ENCODE results near the gene MAP3K10. TPM values are rescaled to one million over a fixed set of nuclear protein-coding genes. Genes with fewer than 3 reads are reported as not detected.
A peak's percentile ranks its signal among the peaks of the same experiment; 100 is the strongest.

Gene MAP3K10
- total and polyA plus RNA-seq, 8 donors: 12.9 to 17.2 (median 15.1) TPM

GRCh38 chr19:40150170-40150569 lies 41.1 kb upstream of the MAP3K10 start:
- DNase-seq (no peak), ATAC-seq (no peak)
- TF ChIP-seq CTCF (IDR thresholded peaks at IDR 0.05): no peak
- intact Hi-C loops (cut with DNase I): no loop called here
- Histone ChIP-seq H3K4me3 (no peak overlapping the region), H3K4me1 (peaks cover 6 to 13% of the 10 kb centered on the region in 2 donors), H3K27me3 (peaks cover 0 to 8% of the 10 kb centered on the region in 2 donors), H3K9me3 (no peaks in the 10 kb centered on the region), H3K27ac (no peak overlapping the region), H3K36me3 (no peaks in the 10 kb centered on the region)

- no peaks in the 10 kb centered on the region for H3K4me1 ChIP-seq
- no peaks in the 10 kb centered on the region for H3K27me3 ChIP-seq
- H3K4me3 ChIP-seq: no peak overlapping the region
- ATAC-seq: no peak
- no peak for TF ChIP-seq CTCF (IDR thresholded peaks at IDR 0.05)
- no peak overlapping the region for H3K27ac ChIP-seq
- no peaks in the 10 kb centered on the region for H3K9me3 ChIP-seq
- intact Hi-C loops (cut with DNase I): no loop called here
- DNase-seq: no peak
- no peaks in the 10 kb centered on the region for H3K36me3 ChIP-seq
Measured at GRCh38 chr19:40154121-40154680, 37.0 kb upstream of the MAP3K10 start.

DNA sequence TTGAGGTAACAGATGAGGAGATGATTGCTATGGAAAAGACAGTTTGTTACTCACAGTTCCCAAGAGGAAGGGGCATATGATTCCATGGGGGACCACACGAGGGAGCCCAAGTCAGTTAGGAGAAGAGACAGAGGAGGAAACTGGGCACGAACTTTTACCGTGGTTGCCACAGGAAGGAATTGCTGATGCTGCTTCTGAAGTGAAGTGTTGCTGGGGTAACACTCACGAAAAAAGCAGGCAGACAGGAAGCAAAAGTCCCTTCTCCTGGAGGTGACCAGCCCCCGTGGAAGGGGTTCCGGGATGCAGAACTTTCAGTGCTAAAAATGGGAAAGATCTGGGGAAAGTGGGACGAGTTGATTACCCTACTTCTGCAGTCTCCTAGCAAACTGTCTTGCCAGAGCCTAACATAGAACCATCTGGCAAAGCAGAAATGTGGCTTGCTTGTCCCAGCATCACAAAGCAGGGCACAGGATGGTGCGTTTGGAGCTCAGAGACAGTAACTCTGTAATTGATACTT lies 35.4 kb upstream of the MAP3K10 start:
- ATAC-seq (no peak), DNase-seq (no peak)
- Histone ChIP-seq H3K4me1 (no peaks in the 10 kb centered on the region), H3K9me3 (no peaks in the 10 kb centered on the region), H3K36me3 (no peaks in the 10 kb centered on the region), H3K27me3 (no peaks in the 10 kb centered on the region), H3K4me3 (no peak overlapping the region), H3K27ac (no peak overlapping the region)
- intact Hi-C loops (cut with DNase I): no loop called here
- TF ChIP-seq CTCF (IDR thresholded peaks at IDR 0.05): peak in 1 of 2 donors; percentile 9

GRCh38 chr19:40157059-40157458 lies 34.2 kb upstream of the MAP3K10 start:
- intact Hi-C loops (cut with DNase I): no loop called here
- no peak overlapping the region for H3K27ac ChIP-seq

GRCh38 chr19:40159744-40160143 lies 31.5 kb upstream of the MAP3K10 start:
- intact Hi-C loops (cut with DNase I): no loop called here
- no peaks in the 10 kb centered on the region for H3K4me1 ChIP-seq
- H3K27ac ChIP-seq: no peak overlapping the region
- no peak for ATAC-seq
- H3K36me3 ChIP-seq: no peaks in the 10 kb centered on the region
- no peaks in the 10 kb centered on the region for H3K9me3 ChIP-seq
- no peak for TF ChIP-seq CTCF (IDR thresholded peaks at IDR 0.05)
- no peak overlapping the region for H3K4me3 ChIP-seq
- H3K27me3 ChIP-seq: no peaks in the 10 kb centered on the region
- DNase-seq: no peak

More at GRCh38 chr19:40157059-40157458, 34.2 kb upstream of the MAP3K10 start:
- no peaks in the 10 kb centered on the region for H3K27me3 ChIP-seq
- H3K9me3 ChIP-seq: no peaks in the 10 kb centered on the region
- DNase-seq (no peak), ATAC-seq (no peak)
- no peaks in the 10 kb centered on the region for H3K4me1 ChIP-seq
- no peak overlapping the region for H3K4me3 ChIP-seq
- TF ChIP-seq CTCF (IDR thresholded peaks at IDR 0.05): no peak
- H3K36me3 ChIP-seq: no peaks in the 10 kb centered on the region

Data from left lung (tissue), 10 donors.